NK-92 treated with Interleukin-12 subunit alpha and Interleukin-12 subunit beta, amount 100 ng/mL, for 24 hours (cell line): Measurements from ENCODE around the gene CBX8.

Experiments
- DNase-seq: peaks from one replicate; lab custom pipeline; 2025; lab: John Stamatoyannopoulos, UW

The CBX8 gene

GRCh38 chr17:79750650-79751545 lies 46.0 kb downstream of the CBX8 start:
- no peak for DNase-seq

GRCh38 chr17:79749958-79750357 lies 46.9 kb downstream of the CBX8 start:
- no peak for DNase-seq

GRCh38 chr17:79749156-79749815 lies 47.6 kb downstream of the CBX8 start:
- DNase-seq: no peak

GRCh38 chr17:79748295-79749099 lies 48.4 kb downstream of the CBX8 start:
- no peak for DNase-seq

- DNase-seq: no peak
These were observed 49.2 kb downstream of the CBX8 start for GRCh38 chr17:79747508-79748294.

- no peak for DNase-seq
These were observed 49.9 kb downstream of the CBX8 start for GRCh38 chr17:79746889-79747507.

GRCh38 chr17:79745641-79746105 lies 51.2 kb downstream of the CBX8 start:
- no peak for DNase-seq

- DNase-seq: no peak
These were observed 53.3 kb downstream of the CBX8 start for GRCh38 chr17:79743614-79744013.

- no peak for DNase-seq
These were observed 53.9 kb downstream of the CBX8 start for GRCh38 chr17:79742951-79743476.

- DNase-seq: no peak
These were observed 54.3 kb downstream of the CBX8 start for GRCh38 chr17:79742589-79742918.
